ENCODE data around the gene TCF20.

TCF20 gene

DNA sequence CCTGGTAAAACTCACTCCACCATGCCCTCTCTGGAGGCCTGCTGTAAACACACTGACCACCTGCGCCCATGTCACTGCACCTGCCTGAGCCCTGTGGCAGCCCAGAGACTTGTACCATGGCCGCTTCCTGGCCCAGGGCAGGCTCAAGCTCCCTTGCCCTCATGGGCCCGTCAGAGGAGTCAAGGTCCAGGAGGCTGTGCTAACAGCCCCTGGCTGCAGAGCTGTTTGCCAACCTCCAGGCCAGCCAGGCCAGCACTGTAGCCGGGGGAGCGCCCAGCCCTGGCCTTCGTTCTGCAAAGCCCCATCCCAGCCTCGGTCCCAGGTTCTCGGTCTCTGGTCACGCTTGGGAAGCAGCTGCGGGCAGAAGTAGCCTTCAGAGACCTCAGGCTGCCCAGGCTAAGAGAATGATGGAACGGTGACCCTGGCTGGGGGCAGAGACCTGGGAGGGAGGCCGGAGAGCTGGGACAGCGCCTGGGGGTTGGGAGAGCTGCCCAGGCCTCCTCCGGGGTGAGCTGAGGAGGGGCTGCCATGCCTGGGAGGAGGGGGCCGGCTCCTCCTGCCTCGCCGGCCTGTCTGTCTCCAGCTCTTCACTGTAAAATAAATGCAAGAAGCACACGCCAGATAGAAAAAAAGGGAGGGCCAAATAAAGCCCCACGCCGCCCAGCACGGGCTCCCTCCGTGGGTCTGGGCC lies 11.9 kb upstream of the TCF20 start:
- no peak for DNase-seq (ENCODE audit: low read depth)

DNA sequence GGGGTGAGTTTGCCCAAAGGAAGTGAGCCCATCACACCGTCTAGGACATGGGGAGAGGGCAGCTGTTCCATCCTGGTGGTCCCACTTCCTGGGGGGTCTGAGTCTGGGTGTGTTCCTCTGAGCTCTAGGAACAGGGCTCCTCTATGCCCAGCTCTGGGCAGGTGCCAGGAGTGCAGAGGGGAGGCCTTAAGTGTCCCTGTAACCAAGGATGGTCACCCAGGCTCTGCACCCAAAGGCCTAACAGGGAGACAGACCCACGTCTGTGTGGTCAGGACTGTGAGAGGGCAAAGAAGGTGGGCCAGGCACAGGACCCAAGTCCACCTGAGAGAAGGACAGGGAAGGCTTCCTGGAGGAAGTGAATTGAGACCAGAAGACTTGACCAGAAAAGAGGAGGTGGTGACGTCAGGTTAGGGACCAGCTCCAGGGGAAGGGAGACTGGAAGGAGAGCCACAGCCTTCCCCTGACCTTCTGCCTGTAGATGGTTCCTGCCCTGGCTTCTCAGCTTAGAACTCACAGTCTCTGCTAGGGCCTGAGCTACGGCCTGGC lies 11.3 kb upstream of the TCF20 start:
- DNase-seq (ENCODE audit: low read depth), result no peak

DNA sequence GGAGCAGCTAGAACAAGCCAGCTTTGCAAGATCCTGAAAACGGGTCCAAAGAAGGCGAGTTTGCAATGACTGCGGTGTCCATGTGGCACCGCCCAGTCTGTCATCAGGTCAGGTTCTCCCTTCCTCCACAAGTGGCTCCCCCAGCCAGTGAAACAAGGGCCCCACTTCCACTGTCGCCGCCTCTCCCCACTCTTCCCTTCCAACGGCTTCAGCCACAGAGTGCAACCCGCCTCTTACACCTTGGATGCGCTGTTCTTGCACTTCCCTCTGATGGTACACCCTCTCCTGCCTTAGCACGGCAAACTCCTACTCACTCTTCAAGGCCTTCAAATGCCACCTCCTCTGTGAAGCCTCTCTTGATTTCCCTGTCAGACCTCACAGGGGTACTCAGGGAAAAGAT lies 10.8 kb upstream of the TCF20 start:
- no peak for DNase-seq (ENCODE audit: low read depth)

DNA sequence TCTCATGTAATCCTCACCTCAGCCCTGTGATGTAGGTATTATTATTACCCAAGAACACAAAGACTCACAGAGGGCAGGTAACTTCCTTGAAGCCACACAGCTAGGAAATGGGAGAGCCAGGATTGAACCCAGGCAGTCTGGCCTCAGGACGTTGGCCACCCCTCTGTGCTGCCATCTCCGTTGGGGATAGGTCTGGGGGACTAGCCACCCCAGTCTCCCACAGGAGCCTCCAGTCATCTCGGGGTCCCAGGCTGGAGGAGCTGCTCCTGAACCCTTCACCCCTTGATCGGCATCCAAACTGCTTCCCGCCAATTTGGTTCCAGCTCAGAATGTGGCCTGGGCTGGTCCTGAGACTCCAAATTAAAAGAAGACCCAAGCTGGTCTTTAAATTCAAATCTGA lies 10.4 kb upstream of the TCF20 start:
- DNase-seq (ENCODE audit: low read depth), result no peak

DNA sequence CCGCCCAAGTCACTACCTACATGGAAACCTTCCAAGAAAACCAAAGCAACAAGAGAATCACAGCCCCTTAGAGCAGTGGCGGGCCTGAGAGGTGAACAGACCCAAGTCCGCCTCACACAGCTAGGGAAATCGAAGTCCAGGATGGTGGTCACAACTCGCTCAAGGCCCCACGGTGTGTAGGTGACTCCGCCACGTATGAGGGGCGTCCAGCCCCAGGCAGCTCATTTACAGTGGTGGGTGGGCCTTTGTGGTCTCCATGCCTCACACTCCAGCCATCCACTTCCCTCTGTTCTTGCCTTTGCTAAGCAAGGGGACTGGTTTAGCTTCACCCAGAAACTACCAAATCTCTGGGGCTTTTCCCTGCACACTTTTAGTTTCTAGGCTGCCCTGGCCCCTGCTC lies 9.7 kb upstream of the TCF20 start:
- no peak for DNase-seq (ENCODE audit: low read depth)

DNA sequence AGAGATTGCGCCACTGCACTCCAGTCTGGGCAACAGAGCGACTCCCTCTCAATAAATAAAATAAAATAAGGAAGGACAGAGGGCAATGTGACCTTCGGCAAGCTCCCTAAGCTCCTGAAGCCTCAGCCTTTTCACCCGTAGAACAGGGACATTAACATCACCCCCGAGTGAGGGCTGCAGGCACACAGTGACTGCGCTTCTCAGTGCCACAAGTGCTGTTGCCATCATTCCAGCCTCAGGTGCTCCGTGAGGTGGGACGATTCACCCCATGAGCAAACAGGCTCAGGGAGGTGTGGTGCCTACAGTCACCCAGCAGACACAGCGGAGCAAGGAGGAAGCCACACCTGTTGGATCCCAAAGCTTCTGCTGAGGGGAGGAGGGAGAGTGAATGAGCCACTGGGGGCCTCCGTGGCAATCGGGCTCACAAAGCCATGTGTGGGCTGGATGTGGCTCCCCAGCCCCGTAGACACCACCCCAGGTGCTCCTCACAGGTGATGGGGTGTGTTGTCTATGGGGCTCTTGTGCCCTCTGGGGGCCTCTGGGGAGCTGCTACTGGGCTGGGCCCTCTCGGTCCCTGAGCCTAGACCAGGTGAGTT lies 9.1 kb upstream of the TCF20 start:
- DNase-seq (ENCODE audit: low read depth), result no peak

DNA sequence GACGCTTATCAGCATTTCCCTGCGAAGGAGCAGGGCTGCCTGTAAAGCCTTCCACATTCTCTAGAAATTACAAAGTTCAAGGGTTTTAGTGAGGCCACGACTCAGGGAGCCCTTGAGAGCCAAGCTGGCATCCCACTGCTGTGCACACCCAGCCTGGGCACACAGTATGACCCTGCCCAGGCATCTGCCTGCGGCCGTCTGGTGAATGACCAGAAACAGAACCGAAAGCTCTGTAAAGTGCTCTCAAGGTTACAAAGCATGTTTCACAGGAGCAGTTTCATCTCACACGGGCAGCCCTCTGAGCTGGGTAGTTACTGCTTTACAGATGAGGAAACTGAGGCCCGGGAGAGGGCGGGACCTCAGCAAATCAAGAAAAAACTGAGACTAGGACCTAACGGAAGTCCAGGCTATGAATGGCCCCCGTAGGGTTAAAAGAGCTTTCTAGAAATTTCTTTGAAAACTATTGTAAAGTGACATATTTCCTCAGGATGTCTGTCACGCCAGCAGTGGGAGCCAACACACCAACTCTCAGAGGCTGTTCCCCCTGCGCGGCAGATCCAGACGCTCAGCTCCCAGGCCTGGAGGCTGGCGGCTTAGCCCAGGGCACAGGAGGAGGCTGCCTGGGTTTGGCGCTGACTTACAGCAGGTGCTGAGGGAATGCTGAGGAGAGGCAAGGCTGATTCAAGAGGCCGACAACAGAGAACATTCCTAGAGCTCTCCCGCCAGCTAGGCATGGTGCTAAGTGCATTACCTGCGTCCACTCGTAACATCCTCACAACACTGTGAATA lies 7.7 kb upstream of the TCF20 start:
- no peak for DNase-seq (ENCODE audit: low read depth)

DNA sequence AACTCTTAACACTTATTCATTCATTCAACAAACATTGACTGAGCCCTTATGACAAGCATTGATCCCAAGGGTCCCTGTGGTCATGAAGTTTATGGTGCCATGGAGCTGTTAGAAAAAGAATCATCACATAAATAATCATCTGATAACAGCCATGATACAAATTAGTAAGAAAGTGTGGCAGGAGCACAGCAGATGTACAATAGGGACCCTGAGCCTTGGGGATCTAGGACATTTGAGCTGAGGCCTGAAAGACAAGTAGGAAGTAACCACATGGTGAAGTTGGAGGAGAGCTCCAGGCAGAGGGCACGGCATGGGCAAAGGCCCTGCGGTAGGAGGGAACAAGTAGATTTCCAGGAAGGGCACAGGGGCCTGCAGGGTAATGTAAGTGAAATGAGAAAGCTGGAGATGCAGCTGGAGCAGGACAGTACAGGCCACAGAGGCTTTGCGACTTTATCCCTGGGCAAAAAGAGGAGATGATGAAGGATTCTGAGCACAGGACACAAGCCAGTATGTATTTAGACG lies 6.8 kb upstream of the TCF20 start:
- no peak for DNase-seq (ENCODE audit: low read depth)

DNA sequence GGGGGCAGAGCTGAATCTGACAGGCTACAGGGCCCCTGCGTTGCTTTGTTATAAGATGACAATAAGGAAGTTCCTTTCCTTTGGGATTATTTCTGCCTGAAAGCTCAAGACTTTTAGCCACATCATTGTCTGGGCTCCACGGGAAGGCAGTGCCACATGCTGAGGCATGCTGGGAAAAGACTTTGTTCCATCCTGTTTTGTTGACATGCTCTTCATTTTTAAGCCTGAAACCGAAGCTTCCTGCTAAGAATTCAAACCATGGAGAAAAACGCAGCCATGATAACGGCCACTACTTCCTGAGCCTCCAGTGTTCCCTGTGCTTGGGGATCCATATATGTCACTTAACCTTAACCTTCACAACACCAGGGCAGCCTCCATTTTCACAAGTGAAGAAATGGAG lies 5.5 kb upstream of the TCF20 start:
- no peak for DNase-seq (ENCODE audit: low read depth)

DNA sequence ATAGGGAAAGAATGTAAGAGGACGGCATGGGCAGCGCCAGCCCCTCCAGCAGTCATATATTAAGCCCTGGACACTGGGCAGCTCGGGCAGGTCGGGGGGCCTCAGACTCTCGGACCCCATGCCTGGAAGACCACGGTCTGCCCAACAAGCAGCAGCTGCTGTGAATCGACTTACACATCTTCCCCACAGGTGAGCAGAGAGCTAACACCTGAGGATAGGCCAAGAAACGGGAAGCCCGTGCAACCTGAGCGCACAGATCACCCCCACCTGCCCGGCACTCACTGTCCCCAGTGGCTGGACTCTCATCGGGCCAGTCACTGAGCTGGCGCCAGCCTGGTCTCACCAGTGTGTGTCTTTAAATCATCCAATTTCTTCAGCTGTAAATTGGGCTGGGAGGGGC lies 4.7 kb upstream of the TCF20 start:
- DNase-seq (ENCODE audit: low read depth), result no peak

DNA sequence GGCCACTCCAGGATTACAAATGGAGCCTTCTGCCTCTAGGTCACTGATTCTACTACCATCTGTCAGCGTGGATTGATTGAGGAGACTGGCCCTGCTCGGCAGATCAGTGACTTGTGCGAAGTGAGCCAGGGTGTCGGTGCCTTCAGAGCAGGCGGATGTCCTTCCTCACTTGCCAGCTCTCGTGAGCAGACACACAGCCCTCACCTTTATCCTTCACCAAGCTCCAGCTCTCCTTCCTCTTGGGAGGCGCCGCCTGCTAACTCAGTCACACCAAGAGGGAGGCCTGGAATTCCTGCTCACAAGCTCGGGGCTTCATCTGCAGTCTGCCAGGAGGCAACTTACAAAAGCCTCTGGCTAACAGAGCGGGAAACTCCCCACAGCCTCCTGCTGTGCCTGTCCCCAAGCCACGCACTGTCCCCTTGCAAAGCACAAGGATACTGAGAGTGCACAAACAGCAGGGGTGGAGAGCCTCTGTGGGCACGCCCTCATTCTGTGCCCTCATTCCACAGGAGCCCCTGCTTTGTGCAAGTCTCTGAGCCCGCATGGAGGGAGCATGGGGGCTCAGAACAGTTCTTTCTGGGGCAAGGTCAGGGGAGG lies 3.5 kb upstream of the TCF20 start:
- no peak for DNase-seq (ENCODE audit: low read depth)

DNA sequence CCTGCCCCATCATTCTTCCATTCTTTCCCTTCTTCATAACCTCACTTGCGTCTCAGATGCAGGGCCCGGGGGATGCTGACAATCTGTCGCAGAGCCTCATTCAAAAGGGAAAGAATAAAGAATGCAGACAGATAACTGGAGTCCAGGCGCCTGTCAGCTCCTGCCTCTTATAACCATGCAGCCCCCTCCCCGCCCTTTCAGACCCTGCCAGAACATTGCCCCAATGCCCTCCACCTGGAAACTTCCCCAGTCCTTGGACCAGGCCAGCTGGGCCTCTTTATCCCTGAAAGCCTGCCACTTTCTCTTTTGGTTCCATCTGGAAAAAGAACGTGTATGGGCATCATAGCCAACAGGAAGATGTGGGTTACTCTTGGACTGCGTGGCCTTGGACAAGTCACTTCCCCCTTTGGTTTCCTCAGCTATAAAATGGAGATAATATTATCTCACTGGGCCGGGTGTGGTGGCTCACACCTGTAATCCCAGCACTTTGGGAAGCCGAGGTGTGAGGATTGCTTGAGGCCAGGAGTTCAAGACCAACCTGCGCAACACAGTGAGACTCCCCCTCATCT lies 2.1 kb upstream of the TCF20 start:
- DNase-seq (ENCODE audit: low read depth), result no peak

DNA sequence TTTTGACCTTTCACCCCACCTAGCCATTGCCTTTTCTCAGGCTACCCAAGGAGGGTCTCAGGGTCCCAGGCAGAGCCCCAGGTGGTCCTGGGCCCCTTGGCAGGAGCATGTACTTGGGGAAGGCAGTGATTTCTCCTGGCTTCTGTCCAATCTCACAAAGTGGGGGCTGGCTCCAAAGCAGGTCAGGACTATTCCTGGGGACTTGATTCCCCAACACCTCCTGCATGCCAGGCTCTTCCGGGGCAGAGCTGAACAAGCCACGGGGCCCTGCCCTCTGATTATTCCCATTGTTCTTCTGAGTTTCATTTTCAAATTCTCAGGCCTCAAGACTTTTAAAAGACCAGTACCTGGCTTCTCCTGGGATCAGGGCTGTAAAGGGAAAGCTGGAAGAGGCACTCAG lies 1.5 kb upstream of the TCF20 start:
- DNase-seq (ENCODE audit: low read depth), result no peak

DNA sequence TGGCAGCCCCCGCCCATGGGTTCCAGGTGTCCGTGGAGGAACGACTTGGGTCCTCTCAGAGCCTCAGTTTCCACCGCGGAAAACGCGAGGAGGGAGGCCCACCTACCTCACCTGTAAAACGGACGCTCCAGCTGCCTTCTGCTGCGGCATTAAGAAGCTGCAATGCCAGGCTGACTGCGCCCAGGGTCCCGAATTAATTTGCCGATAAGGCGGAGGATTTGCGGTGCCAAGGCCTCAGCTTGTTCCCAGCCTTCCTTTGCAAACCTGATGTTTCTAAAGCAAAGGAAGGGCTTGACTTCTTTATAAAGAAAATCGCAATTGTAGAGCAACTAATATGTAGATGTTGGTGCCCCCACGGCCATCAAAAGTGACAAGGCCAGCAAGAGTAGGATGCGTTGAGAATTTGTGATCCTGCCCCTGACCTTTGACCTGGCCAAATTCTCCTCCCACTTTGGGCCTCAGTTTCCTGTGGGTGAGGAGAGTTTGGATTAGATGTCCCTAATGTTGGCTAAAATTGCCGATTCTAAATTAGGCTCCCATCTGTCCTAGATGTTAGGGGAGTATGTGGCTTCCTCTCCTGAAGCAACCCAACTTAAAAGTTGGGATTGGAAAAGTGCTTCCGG lies 849 bp upstream of the TCF20 start:
- no peak for DNase-seq (ENCODE audit: low read depth)

DNA sequence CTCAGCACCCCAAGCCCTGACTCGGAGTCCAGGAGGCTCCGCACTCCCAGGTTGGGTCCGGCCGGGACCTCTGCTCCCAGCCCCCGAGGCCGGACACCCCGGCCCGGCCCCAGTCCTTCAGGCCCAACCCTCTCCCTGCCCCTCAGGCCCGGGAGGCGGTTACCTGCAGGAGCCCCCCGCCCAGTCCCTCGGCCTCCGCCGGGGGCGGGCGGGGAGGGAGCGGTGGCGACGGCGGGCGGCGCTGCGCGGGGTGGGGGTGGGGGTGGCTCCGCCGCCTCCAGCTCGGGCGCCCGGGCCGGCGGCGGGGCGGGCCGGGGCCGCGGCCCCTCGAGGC lies 310 bp downstream of the TCF20 start:
- no peak for DNase-seq (ENCODE audit: low read depth)

DNA sequence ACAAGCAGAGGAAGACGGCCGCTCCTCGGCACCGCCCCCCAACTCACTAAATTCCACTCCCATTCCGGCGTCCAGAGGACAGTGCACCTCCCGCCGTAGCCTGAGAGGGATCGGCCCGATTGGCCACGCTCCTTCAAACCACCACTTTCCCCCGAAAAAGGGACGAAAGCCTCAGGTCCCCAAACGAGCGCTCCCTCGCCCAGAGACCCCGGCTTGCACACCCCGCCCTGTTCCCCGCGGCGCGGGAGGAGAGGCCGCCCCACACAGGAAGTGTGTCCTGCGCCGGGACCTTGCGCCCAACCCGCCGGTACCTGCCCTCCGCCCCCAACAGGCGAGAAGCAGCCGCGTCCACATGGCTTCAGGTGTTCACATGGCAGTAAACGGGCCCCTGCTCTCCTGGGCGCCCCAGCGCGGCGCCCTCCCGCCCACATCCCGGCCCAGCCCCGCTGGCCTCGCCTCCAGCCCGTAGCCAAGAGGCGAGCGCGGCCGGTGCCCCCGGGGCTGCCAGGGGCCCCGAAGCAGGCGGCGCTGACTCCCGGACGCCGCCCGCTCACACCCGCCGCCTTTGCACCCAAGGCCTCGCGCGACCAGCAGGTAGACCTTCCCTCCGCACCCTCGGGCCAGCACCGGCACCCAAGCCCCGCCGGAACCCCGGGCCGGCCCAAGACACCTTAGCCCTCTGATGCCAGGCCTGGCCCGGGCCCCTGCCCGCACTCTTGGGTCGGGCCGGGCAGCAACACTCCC lies 849 bp downstream of the TCF20 start:
- peak; percentile 66 for DNase-seq (ENCODE audit: low read depth)

DNA sequence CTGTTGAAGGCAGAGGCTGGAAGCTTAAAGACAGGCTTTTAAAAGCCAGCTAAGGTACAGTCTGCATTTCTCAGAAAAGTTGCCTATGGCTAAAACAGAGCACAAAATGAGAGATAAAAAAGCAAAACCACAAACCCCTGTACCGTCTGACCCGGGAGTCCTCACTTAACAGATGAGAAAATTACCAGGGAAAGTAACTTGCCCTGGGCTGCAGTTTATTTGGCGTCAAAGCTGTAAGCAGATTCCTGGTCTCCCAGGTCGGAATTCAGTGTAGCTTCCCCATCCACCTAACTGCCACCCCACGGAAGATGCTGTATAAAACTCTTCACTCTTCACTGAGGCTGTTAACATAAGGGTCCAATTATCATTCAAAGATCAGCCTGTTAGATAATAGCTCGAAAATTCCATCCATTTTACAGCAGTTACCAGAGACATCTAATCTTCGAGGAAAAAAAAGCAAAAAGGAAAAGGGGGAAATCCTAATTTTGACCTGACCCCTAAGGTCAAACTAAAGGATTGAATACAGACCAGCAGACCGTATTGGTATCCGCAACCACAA lies 1.5 kb downstream of the TCF20 start:
- DNase-seq (ENCODE audit: low read depth), result no peak

DNA sequence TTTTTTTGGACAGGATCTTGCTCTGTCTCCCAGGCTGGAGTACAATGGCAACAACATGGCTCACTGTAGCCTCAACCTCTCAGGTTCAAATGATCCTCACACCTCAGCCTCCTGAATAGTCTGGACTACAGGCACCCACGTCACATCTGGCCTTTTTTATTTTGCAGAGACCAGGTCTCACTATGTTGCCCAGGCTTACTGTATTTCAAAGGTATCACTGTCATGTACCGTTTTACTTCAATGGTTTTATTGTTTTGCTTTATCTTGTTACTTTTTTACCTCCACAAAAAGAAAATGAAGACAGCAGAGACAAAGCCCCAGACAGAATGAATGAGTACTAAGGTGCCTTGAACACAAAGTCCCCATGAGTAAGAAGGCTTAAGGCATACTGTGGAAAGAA lies 5.1 kb downstream of the TCF20 start:
- no peak for DNase-seq (ENCODE audit: low read depth)

DNA sequence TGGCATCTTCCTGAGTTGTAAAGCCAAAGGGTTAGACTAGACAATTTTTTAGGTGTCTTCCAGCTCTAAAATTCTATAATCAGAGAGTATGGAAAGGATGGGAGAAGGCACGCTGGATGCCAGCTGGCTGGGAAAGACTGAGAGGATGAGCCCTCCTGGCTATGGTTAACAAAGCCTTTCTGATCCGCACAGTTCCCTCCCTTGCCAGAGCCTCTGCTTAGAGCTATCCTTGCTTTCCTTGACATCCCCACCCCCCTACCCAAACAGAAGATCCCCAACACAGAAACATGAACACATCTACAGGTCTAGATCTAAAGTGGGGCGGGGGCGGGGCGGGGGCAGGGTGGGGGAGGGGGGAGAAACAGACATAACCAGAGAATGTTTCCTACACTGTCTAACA lies 6.5 kb downstream of the TCF20 start:
- no peak for DNase-seq (ENCODE audit: low read depth)

DNA sequence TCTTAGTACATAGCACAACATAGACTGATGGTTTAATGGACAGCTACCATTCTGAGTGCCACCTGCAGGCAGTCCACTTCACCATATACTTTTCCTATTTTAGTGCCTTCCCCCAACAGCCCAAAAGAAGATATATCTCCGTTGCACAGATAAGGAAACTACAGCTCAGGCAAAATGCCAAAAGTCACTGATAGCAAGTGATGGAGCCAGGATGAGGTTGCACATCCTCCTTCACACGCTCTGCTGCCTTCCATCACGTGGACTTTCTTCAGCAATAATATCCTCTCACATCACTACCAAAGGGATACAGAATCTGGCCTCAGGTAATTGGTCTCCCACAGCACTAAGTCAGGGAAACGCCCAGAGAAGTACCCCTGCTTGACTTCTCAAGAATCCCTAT lies 7.5 kb downstream of the TCF20 start:
- no peak for DNase-seq (ENCODE audit: low read depth)

DNA sequence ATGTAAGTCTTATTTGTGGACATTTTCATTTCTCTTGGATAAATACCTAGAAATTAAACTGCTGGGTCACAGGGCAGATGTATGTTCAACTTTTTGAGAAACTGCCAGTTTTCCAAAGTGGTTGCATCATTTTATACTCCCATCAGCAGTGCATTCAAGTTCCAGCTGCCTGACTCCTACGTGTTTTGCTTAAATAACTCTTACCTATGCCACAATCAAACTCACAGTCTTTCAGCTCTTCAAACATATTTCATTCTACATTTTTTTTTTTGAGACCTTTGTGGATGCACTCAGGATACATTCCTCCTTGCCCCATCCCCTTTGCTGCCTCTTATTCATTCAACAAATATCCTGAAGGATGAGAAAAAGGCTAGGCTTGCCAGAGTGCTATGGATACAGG lies 9.2 kb downstream of the TCF20 start:
- no peak for DNase-seq (ENCODE audit: low read depth)

Data from activated T-helper 1 cell treated with Interleukin-2 at 50 U/mL for 16 hours (primary cell).